Mesenchymal stem cell (in vitro differentiated cells and primary cell): Measurements from ENCODE around the gene KRT37. TPM values are rescaled to one million over a fixed set of nuclear protein-coding genes. Genes with fewer than 3 reads are reported as not detected.

Experiments
- DNase-seq: peaks from one replicate; pipeline ENCODE4 v3.0.0-alpha.2; 2013
- H2AFZ ChIP-seq: one replicate; pipeline ENCODE4 v1.6.1; 2013; ENCODE audit warnings: low read depth, mild to moderate bottlenecking, control low read depth, inconsistent platforms, low read length, moderate library complexity
- H2AK5ac ChIP-seq: 2 replicates; pipeline ENCODE4 v1.6.1; 2013; ENCODE audit warnings: low read length, moderate library complexity, mild to moderate bottlenecking, inconsistent platforms; ENCODE audit not compliant: severe bottlenecking
- H2BK120ac ChIP-seq: one replicate; pipeline ENCODE4 v1.6.1; 2013; ENCODE audit warnings: low read depth, mild to moderate bottlenecking, inconsistent platforms, low read length, moderate library complexity
- H2BK12ac ChIP-seq, 2 experiments: one replicate each; pipeline ENCODE4 v1.6.1; 2013; ENCODE audit warnings: inconsistent platforms in 2 of 2, low read length in 2 of 2, mild to moderate bottlenecking in 2 of 2, moderate library complexity in 2 of 2, control low read depth in 1 of 2
- H2BK15ac ChIP-seq: one replicate; pipeline ENCODE4 v1.6.1; 2013; ENCODE audit warnings: mild to moderate bottlenecking, low read depth, inconsistent platforms; ENCODE audit not compliant: poor library complexity, severe bottlenecking
- H2BK5ac ChIP-seq: 2 replicates; pipeline ENCODE4 v1.6.1; 2013; ENCODE audit warnings: low read depth, mild to moderate bottlenecking, low read length, control low read depth, inconsistent platforms; ENCODE audit not compliant: poor library complexity, severe bottlenecking
- H3K14ac ChIP-seq, 2 experiments: one replicate each; pipeline ENCODE4 v1.6.1; 2013; ENCODE audit warnings: inconsistent platforms in 2 of 2, low read length in 2 of 2, control low read depth in 1 of 2, mild to moderate bottlenecking in 1 of 2, moderate library complexity in 1 of 2
- H3K18ac ChIP-seq, 2 experiments: one replicate each; pipeline ENCODE4 v1.6.1; 2013; ENCODE audit warnings: inconsistent platforms in 2 of 2, low read length in 2 of 2, control low read depth in 1 of 2, low read depth in 1 of 2, mild to moderate bottlenecking in 1 of 2
- H3K23ac ChIP-seq, 2 experiments: one replicate each; pipeline ENCODE4 v1.6.1; 2013; ENCODE audit warnings: inconsistent platforms in 2 of 2, low read length in 2 of 2, mild to moderate bottlenecking in 2 of 2, moderate library complexity in 2 of 2, control low read depth in 1 of 2
- H3K27ac ChIP-seq: 2 replicates; pipeline ENCODE4 v1.5.1; 2013; ENCODE audit warnings: mild to moderate bottlenecking, moderate library complexity, low read length, control low read depth, inconsistent platforms; ENCODE audit not compliant: poor library complexity, severe bottlenecking
- H3K27me3 ChIP-seq, 2 experiments: 2 replicates each; pipeline versions ENCODE4 v1.6.1 to v1.7.0; 2013; ENCODE audit warnings: low read length in 2 of 2, mild to moderate bottlenecking in 2 of 2, moderate library complexity in 2 of 2, control low read depth in 1 of 2, inconsistent platforms in 1 of 2; ENCODE audit not compliant: control insufficient read depth in 1 of 2, insufficient read depth in 1 of 2
- H3K36me3 ChIP-seq, 2 experiments: 2 replicates each; pipeline versions ENCODE4 v1.6.1 to v1.7.0; 2013; ENCODE audit warnings: low read length in 2 of 2, control low read depth in 1 of 2, inconsistent platforms in 1 of 2, low read depth in 1 of 2, mild to moderate bottlenecking in 1 of 2; ENCODE audit not compliant: insufficient read depth in 2 of 2, control insufficient read depth in 1 of 2
- H3K4ac ChIP-seq, 2 experiments: one replicate each; pipeline ENCODE4 v1.6.1; 2013; ENCODE audit warnings: inconsistent platforms in 2 of 2, low read length in 2 of 2, mild to moderate bottlenecking in 2 of 2, moderate library complexity in 2 of 2, control low read depth in 1 of 2, low read depth in 1 of 2
- H3K4me1 ChIP-seq: 2 replicates; pipeline ENCODE4 v1.6.1; 2013; ENCODE audit warnings: low read depth, low read length, control low read depth; ENCODE audit not compliant: control insufficient read depth, insufficient read depth
- H3K4me2 ChIP-seq: 2 replicates; pipeline ENCODE4 v1.6.1; 2013; ENCODE audit warnings: low read length, mild to moderate bottlenecking, inconsistent platforms; ENCODE audit not compliant: poor library complexity, severe bottlenecking
- H3K4me3 ChIP-seq, 2 experiments: 2 replicates each; pipeline versions ENCODE4 v1.5.1 to v1.7.0; 2013; ENCODE audit warnings: low read length in 2 of 2, mild to moderate bottlenecking in 2 of 2, control low read depth in 1 of 2, low read depth in 1 of 2; ENCODE audit not compliant: insufficient read depth in 1 of 2
- H3K79me1 ChIP-seq: replicated peaks from 2 replicates; pipeline ENCODE4 v1.6.1; 2013; ENCODE audit warnings: mild to moderate bottlenecking, control low read depth, low read length, inconsistent platforms; ENCODE audit not compliant: poor library complexity, severe bottlenecking
- H3K9ac ChIP-seq: 2 replicates; pipeline ENCODE4 v1.7.0; 2013; ENCODE audit warnings: mild to moderate bottlenecking, low read length, moderate library complexity
- H3K9me3 ChIP-seq: 2 replicates; pipeline ENCODE4 v1.7.0; 2013; ENCODE audit warnings: mild to moderate bottlenecking, low read length; ENCODE audit not compliant: control insufficient read depth
- H4K8ac ChIP-seq: one replicate; pipeline ENCODE4 v1.6.1; 2013; ENCODE audit warnings: inconsistent platforms, mild to moderate bottlenecking, low read length, moderate library complexity
- H4K91ac ChIP-seq: one replicate; pipeline ENCODE4 v1.6.1; 2013; ENCODE audit warnings: mild to moderate bottlenecking, low read length, inconsistent platforms
- WGBS: methylation state at CpG from one replicate; pipeline ENCODE4 v1.1.7; 2013; ENCODE audit warnings: mixed read lengths; 5-methylcytosine and 5-hydroxymethylcytosine counted together
- polyA plus RNA-seq, 2 experiments: library from polyadenylated mRNA; stranded (reverse); fragments of 200-250 nt; gene quantifications; one replicate each; pipeline ENCODE4 v1.2.3, GENCODE V29; 2013

Gene KRT37
- not detected for polyA plus RNA-seq (2013, experiment 1 of 2)
- polyA plus RNA-seq (2013, experiment 2 of 2), result not detected

DNA sequence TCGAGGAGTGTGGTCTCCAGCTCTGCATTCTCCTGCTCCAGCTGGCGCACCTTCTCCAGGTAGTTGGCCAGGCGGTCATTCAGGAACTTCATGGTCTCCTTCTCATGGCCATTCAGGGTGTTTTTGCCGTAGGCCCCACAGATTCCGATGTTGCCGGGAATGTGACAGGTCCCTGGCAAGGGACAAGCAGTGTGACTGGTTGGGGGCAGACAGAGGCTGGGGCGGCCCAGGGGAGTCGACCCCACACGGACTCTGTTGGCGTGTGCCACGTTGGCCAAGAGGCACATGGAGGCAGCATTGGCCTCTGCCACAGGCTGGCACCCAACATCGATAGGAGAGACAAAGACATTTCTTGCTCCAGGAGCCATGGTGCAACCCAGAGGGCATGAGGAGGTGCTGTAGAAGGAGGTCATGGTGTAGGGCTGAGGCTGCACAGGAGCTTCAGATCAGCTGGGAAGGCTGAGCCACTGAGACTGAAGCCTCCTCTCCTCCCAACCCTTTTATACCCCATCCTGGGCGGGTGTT, at the start of gene KRT37:
TSS of gene KRT37 (minus strand) at position 475 of the 525 bp plus-strand sequence. CDS start at position 413, 62 bp downstream.
- no peak within 1 kb of the TSS for H3K4ac ChIP-seq
- no peak within 1 kb of the TSS for H3K9ac ChIP-seq
- no peak within 1 kb of the TSS for H3K23ac ChIP-seq
- no peak within 1 kb of the TSS for H2AFZ ChIP-seq
- H2BK120ac ChIP-seq, result no peak within 1 kb of the TSS
- H4K8ac ChIP-seq, result no peak within 1 kb of the TSS
- H3K18ac ChIP-seq, result no peak within 1 kb of the TSS
- no peak within 1 kb of the TSS for H3K27ac ChIP-seq
- H3K36me3 ChIP-seq, result no peaks in the 10 kb centered on the region
- H4K91ac ChIP-seq, result no peak within 1 kb of the TSS
- DNase-seq, result no peak
- no peak within 1 kb of the TSS for H3K4me2 ChIP-seq
- H2BK15ac ChIP-seq, result no peak within 1 kb of the TSS
- peaks cover 8% of the 10 kb centered on the region for H3K4me1 ChIP-seq
- no peaks in the 10 kb centered on the region for H3K9me3 ChIP-seq
- no peak within 1 kb of the TSS for H2AK5ac ChIP-seq
- H3K79me1 ChIP-seq, result no peaks in the 10 kb centered on the region
- no peak within 1 kb of the TSS for H2BK12ac ChIP-seq
- no peak within 1 kb of the TSS for H3K14ac ChIP-seq
- no peak within 1 kb of the TSS for H2BK5ac ChIP-seq
- H3K27me3 ChIP-seq, result peaks cover 0 to 27% of the 10 kb centered on the region in 2 experiments
- H3K4me3 ChIP-seq, result no peak within 1 kb of the TSS
- 91% methylated on average over 12 of the region's 13 CpGs for WGBS

DNA sequence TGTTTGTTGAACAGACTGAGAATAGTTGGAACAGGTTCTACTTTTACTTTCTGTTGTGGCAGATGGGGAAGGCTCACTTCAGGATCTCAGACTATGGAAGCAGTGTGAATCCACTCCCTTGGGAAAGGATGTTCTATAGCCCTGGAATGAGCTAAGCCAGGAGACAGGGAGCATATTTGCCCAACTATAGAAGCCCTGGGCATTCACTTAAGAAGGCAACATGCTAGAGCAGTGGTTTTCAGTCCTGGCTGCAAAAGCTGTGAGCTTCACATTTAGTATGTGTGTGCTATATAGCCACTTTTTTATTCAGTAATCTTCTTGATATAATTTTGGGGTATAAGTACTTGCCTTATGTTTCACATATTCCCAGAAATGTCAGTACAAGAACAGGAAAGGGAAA, 44.0 kb upstream of the KRT37 start:
- Histone ChIP-seq H3K27ac (no peak overlapping the region), H3K9ac (no peak overlapping the region), H4K8ac (no peak overlapping the region), H2BK5ac (no peak overlapping the region), H2BK12ac (no peak overlapping the region), H3K4me3 (peak overlapping the region in 1 of 2 experiments; percentile 10), H2AFZ (no peak overlapping the region), H2BK15ac (no peak overlapping the region), H3K18ac (no peak overlapping the region), H4K91ac (no peak overlapping the region), H3K27me3 (peaks cover 0 to 62% of the 10 kb centered on the region in 2 experiments), H3K23ac (no peak overlapping the region), H3K36me3 (no peaks in the 10 kb centered on the region), H3K4me2 (no peak overlapping the region), H3K4ac (no peak overlapping the region), H3K79me1 (no peaks in the 10 kb centered on the region), H3K14ac (no peak overlapping the region), H2AK5ac (no peak overlapping the region), H3K9me3 (peaks cover 25% of the 10 kb centered on the region), H2BK120ac (no peak overlapping the region), H3K4me1 (peaks cover 2% of the 10 kb centered on the region)
- no peak for DNase-seq

DNA sequence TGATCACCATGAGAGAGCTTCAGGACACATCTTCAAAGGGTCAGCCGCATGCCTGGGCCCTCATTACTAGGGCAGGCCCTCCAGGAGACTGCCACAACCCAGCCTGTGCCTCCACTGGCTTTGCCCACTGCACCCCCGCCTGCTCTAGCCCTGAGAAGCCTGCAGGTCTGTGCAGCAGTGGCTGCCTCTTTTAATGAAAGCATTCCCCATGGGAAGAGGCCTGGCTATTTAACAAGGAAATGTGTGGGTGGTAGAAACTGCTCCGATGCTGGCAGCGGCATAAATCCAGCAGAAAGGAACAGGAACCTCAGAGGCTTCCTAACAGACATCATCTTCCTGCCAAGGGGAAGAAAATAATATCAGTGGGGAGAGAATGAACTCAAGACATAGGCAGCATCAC, 43.2 kb upstream of the KRT37 start:
- no peak overlapping the region for H3K4ac ChIP-seq
- H3K4me1 ChIP-seq, result peaks cover 2% of the 10 kb centered on the region
- H2BK5ac ChIP-seq, result no peak overlapping the region
- 72% methylated on average over 4 of the region's 4 CpGs for WGBS
- no peak overlapping the region for H3K27ac ChIP-seq
- H2AFZ ChIP-seq, result no peak overlapping the region
- H4K8ac ChIP-seq, result no peak overlapping the region
- no peak overlapping the region for H3K4me2 ChIP-seq
- no peak overlapping the region for H3K4me3 ChIP-seq
- no peak overlapping the region for H3K23ac ChIP-seq
- H3K79me1 ChIP-seq, result no peaks in the 10 kb centered on the region
- peaks cover 0 to 64% of the 10 kb centered on the region in 2 experiments for H3K27me3 ChIP-seq
- no peak overlapping the region for H2BK120ac ChIP-seq
- H3K18ac ChIP-seq, result no peak overlapping the region
- H3K9me3 ChIP-seq, result peaks cover 25% of the 10 kb centered on the region
- no peak overlapping the region for H2BK12ac ChIP-seq
- no peak overlapping the region for H4K91ac ChIP-seq
- H3K14ac ChIP-seq, result no peak overlapping the region
- H2AK5ac ChIP-seq, result no peak overlapping the region
- H2BK15ac ChIP-seq, result no peak overlapping the region
- no peak overlapping the region for H3K9ac ChIP-seq
- no peak for DNase-seq
- H3K36me3 ChIP-seq, result no peaks in the 10 kb centered on the region

DNA sequence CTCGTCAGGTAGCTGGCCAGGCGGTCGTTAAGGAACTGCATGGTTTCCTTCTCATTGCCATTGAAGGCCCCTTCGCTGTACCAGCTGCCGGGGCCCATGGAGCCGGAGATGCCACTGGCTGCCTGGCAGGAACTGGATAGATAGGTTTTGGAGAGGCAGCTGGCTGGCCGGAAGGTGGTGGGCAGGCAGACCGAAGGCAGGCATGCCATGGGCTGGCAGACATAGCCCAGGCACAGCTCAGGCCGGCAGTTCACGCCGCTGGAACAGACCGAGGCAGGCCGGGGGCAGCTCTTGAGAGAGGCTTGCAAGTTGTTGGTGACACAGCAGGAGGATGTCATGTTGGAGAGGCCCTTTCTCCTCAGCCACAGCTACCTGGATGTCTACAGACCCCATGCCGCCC, 42.6 kb upstream of the KRT37 start, which contains the start of gene KRT32:
TSS of gene KRT32 (minus strand) at position 399 of the 400 bp plus-strand sequence. CDS start at position 338, 61 bp downstream.
- Histone ChIP-seq H2BK15ac (no peak within 1 kb of the TSS), H3K23ac (no peak within 1 kb of the TSS), H4K91ac (no peak within 1 kb of the TSS)

More for the DNA sequence above, 42.6 kb upstream of the KRT37 start, which contains the start of gene KRT32:
- Histone ChIP-seq H2AK5ac (no peak within 1 kb of the TSS), H3K14ac (no peak within 1 kb of the TSS), H3K27me3 (peaks cover 0 to 65% of the 10 kb centered on the region in 2 experiments), H2BK120ac (no peak within 1 kb of the TSS), H2BK12ac (no peak within 1 kb of the TSS), H3K4me3 (peak within 1 kb of the TSS; percentile 10 to 18), H3K18ac (no peak within 1 kb of the TSS), H3K9ac (no peak within 1 kb of the TSS), H3K27ac (no peak within 1 kb of the TSS), H3K36me3 (no peaks in the 10 kb centered on the region), H3K4me2 (no peak within 1 kb of the TSS), H3K4me1 (peaks cover 2% of the 10 kb centered on the region), H4K8ac (no peak within 1 kb of the TSS), H3K9me3 (peaks cover 21% of the 10 kb centered on the region), H2AFZ (no peak within 1 kb of the TSS), H3K4ac (no peak within 1 kb of the TSS), H2BK5ac (no peak within 1 kb of the TSS), H3K79me1 (no peaks in the 10 kb centered on the region)
- no peak for DNase-seq
- WGBS, result 88% methylated on average over 14 of the region's 14 CpGs
